GM18499 (cell line): ENCODE measurements around the gene JAK1.
A peak's percentile ranks its signal among the peaks of the same experiment; 100 is the strongest.

ENCODE experiments used
- ATAC-seq: cut with Tn5 transposase; IDR thresholded peaks from one replicate; pipeline ENCODE4 v1.9.1; 2021; ENCODE audit warnings: moderate number of reproducible peaks; ENCODE audit not compliant: insufficient read depth, unreplicated experiment

The JAK1 gene

GRCh38 chr1:64874666-64875065 lies 91.7 kb downstream of the JAK1 start:
- ATAC-seq = no peak

GRCh38 chr1:64873576-64873975 lies 92.8 kb downstream of the JAK1 start:
- ATAC-seq = no peak

GRCh38 chr1:64872067-64872466 lies 94.3 kb downstream of the JAK1 start:
- no peak for ATAC-seq

GRCh38 chr1:64871256-64871655 lies 95.1 kb downstream of the JAK1 start:
- ATAC-seq = no peak

GRCh38 chr1:64867266-64867665 lies 99.1 kb downstream of the JAK1 start:
- no peak for ATAC-seq

- no peak for ATAC-seq
These were observed 99.7 kb downstream of the JAK1 start for GRCh38 chr1:64866689-64867088.

GRCh38 chr1:64865105-64865757 lies 101.1 kb downstream of the JAK1 start:
- ATAC-seq = no peak

GRCh38 chr1:64864018-64864940 lies 102.1 kb downstream of the JAK1 start:
- peak; percentile 100 for ATAC-seq

- no peak for ATAC-seq
These were observed 104.7 kb downstream of the JAK1 start for GRCh38 chr1:64861611-64862010.

GRCh38 chr1:64857347-64857746 lies 109.0 kb downstream of the JAK1 start:
- no peak for ATAC-seq

GRCh38 chr1:64856553-64856952 lies 109.8 kb downstream of the JAK1 start:
- ATAC-seq = no peak

- ATAC-seq = no peak
These were observed 110.8 kb downstream of the JAK1 start for GRCh38 chr1:64855557-64855956.

GRCh38 chr1:64854674-64855073 lies 111.7 kb downstream of the JAK1 start:
- no peak for ATAC-seq

GRCh38 chr1:64851664-64852063 lies 114.7 kb downstream of the JAK1 start:
- no peak for ATAC-seq

- ATAC-seq = no peak
These were observed 115.5 kb downstream of the JAK1 start for GRCh38 chr1:64850846-64851245.

- no peak for ATAC-seq
These were observed 116.4 kb downstream of the JAK1 start for GRCh38 chr1:64849942-64850341.

- ATAC-seq = no peak
These were observed 117.5 kb downstream of the JAK1 start for GRCh38 chr1:64848803-64849202.

GRCh38 chr1:64848136-64848535 lies 118.2 kb downstream of the JAK1 start:
- ATAC-seq = no peak

- no peak for ATAC-seq
These were observed 118.7 kb downstream of the JAK1 start for GRCh38 chr1:64847666-64848065.

- ATAC-seq = no peak
These were observed 119.5 kb downstream of the JAK1 start for GRCh38 chr1:64846573-64847430.
